NCI-H82 (cell line): Measurements from ENCODE around the gene SRC.

Experiments
- DNase-seq: peaks from one replicate; lab custom pipeline; 2025; lab: John Stamatoyannopoulos, UW

Gene SRC

GRCh38 chr20:37382482-37383120 lies 36.7 kb downstream of the SRC start:
- DNase-seq: no peak

- DNase-seq: no peak
Measured at GRCh38 chr20:37383229-37383989, 37.5 kb downstream of the SRC start.

GRCh38 chr20:37384683-37385174 lies 38.8 kb downstream of the SRC start:
- DNase-seq: peak; percentile 72

DNA sequence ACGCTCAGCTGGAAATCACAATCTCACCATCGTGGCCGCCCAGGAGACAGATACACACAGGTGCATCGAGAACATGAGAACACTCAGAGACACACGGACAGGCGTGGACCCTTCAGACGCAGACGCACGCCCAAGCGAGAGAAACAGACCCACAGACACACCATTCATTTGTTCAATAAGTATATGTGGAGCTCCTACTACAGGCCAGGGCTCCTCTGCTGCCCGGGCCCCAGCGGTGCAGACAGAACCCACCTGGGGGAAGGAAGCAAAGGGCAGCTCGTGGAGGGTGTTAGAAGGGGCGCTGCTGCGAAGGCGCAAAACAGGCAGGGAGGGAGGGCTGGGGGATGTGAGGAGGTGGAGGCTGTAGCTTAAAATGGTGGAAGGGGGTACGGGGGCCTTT lies 39.2 kb downstream of the SRC start:
- DNase-seq: no peak

- no peak for DNase-seq
Measured at GRCh38 chr20:37385659-37386504, 39.9 kb downstream of the SRC start.

- DNase-seq: no peak
Measured at GRCh38 chr20:37386505-37387251, 40.7 kb downstream of the SRC start.

DNA sequence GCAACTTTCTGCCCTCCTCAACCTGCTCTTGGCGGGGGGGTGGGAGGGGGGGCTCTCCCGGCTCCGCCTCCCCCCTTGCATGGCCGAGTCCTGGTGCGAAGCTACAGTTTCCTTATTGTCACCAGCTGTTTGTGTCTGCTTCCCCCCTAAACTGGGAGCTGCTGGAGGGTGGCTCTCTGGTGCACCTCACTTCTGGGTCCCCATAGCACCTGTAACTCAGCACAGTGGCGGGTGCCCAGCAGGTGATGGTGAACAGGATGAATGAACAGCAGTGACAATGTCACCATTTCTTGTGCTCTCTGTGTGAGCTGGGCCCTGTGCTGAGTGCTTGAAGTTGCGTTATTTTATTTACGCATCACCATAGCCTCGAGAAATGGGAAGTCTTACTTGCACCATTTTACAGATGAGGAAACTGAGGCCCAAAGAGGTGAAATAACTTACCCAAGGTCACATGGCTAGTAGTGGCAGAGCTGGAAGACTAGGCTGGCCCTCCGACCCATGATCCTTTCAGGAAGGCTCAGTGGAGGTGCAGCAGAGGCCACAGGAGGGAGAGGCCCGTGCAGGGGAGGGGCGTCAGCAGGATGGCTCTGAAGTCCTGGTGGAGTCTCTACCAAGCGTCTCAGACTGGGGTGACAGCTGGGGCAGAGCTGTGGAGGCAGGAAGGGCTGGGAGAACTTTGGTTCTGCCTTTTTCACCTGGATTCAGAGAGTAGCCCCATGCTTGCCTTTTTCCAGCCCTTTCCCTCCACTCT lies 41.8 kb downstream of the SRC start:
- DNase-seq: no peak

- DNase-seq: no peak
Measured at GRCh38 chr20:37388831-37389230, 42.9 kb downstream of the SRC start.

DNA sequence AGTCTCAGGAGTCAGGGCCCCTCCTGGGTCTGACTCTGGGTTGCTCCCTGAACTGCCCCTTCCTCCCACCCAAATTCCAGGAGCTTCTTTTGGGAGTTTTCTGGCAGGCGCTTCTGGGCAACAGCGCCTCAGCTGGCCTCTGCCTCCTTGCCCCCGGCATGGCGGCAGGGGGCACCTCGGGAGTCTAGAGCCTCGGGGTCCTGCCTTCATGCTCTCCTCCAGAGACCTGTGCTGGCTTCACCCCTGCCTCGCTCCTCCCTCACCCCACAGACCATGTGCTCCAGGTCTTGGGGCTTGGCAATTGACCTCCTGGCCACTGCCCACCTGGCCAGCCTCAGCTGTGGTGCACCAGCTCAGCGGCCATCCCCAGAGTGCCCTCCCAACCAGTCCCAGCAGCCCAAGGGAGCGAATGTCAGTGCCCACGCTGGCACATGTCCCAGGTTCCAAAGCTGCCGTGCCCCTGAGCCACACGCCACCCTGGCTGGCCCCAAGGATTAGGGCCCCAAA lies 43.4 kb downstream of the SRC start:
- DNase-seq: no peak

DNA sequence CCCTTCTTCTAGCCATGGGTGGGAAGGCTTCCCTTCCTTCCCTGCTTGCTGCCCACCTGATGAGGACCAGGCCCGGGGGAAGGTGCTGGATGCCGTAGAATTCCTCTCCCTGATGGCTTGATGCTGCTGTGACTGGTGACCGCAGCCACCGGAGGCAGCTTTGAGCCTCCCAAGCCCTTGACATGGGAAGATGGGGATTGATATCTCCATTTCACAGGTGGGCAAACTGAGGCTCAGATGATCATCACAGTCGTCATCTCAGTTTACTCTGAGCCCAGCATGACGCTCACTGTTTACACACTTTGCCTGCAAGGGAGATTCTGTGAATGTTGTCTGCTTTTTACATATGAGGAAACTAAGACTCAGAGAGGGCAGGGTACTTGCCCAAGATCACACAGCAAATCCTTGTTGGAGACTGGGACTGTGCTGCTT lies 43.9 kb downstream of the SRC start:
- no peak for DNase-seq

- no peak for DNase-seq
Measured at GRCh38 chr20:37390503-37390890, 44.6 kb downstream of the SRC start.

GRCh38 chr20:37390891-37391525 lies 45.1 kb downstream of the SRC start:
- DNase-seq: no peak

GRCh38 chr20:37392441-37393195 lies 46.7 kb downstream of the SRC start:
- peak; percentile 62 for DNase-seq

DNA sequence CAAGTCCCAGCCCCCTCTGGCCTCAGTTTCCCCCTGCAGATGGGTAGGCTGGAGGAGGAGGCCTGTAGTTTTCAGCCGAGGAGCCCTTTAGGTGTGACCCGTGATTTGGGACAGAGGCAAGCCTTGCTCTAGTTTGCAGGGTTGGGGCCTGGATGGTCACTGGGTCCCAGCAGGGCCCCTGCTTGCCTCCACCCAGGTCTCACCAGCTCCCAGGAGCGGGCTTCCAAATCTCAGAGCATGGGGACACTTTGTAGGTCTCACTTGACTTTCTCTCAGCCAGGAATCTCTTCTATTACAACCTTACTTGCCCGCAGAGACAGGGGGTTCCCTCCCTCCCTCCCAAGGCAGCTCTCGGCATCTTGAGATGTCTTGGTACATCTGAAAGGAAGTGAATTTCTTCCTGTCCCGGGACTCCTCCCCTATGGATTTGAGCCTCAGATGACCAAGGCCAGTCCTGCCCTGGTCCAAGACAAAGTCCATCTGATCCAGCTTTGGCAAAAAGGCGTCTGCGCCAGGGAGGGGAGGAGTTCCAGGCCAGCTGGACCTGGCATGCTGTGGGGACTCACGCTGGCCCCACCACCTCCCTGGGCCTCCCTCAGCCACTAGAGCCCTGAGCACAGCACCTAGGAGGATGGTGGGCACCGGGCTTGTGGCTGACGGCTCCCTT lies 47.4 kb downstream of the SRC start:
- no peak for DNase-seq

DNA sequence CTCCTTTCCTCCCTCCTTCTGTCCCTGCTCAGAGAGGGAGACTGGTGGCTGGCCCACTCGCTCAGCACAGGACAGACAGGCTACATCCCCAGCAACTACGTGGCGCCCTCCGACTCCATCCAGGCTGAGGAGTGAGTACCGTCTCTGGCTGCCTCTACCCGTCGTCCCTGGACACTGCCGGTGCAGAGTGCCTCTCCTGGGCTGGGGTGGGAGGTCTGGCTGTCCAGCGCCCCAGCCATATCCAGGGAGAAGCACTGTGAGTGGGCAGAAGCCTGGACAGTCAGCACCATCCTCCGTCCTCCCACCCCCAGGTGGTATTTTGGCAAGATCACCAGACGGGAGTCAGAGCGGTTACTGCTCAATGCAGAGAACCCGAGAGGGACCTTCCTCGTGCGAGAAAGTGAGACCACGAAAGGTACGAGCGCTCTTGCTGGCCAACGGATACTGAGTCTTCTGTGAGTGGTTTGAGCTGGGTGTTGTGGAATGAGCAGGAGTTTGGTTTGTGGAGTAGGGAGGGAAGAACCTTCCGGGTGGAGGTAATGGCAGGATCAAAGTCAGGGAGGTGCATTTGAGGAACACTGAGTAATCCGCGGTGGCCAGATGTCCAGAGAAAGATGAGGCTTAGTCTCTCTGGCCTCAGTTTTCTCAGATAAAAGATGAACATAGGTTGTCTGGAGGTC lies 48.1 kb downstream of the SRC start:
- peak; percentile 52 for DNase-seq

GRCh38 chr20:37394543-37395409 lies 48.8 kb downstream of the SRC start:
- peak; percentile 52 for DNase-seq

- DNase-seq: no peak
Measured at GRCh38 chr20:37395410-37395797, 49.5 kb downstream of the SRC start.
